Stimulated activated effector memory CD8-positive, alpha-beta T cell treated with anti-CD3 and anti-CD28 coated beads, Interleukin-12 subunit alpha, Interleukin-12 subunit beta, amount 100 ng/mL, for 72 hours (primary cell): ENCODE results near the gene LYSET.
"Not testable (repeated sequence)": the region's sequence is repeated elsewhere in the genome, so short reads cannot be mapped to it uniquely, and the experiment has no call there.

Experiments used
- ATAC-seq: fragments of 150-1000 bp; cut with Tn5 transposase; 2 replicates; pipeline ENCODE4 v1.10.0; 2021
- DNase-seq, 2 donors: peaks; one replicate each; pipeline ENCODE4 v3.0.0; 2021 to 2022; ENCODE audit warnings: low spot score in 2 of 2
- H3K27ac Mint-ChIP-seq: one replicate; pipeline ENCODE4 v1.8.0; 2022; ENCODE audit warnings: mild to moderate bottlenecking, mixed read lengths
- H3K36me3 Mint-ChIP-seq: one replicate; pipeline ENCODE4 v1.8.0; 2022; ENCODE audit warnings: mild to moderate bottlenecking, mixed read lengths
- H3K4me1 Mint-ChIP-seq: one replicate; pipeline ENCODE4 v1.8.0; 2022; ENCODE audit warnings: mixed read lengths
- H3K4me3 Mint-ChIP-seq: one replicate; pipeline ENCODE4 v1.8.0; 2022; ENCODE audit warnings: mild to moderate bottlenecking, mixed read lengths
- H3K9me3 Mint-ChIP-seq: one replicate; pipeline ENCODE4 v1.8.0; 2022; ENCODE audit warnings: mixed read lengths

The LYSET gene

GRCh38 chr14:93184391-93185348 lies at the start of gene LYSET, which contains the start of gene MOAP1:
Gene LYSET, plus strand, starts transcription at chr14:93185317. Its CDS starts 89 bp downstream, at chr14:93185406.
Gene MOAP1, minus strand, starts transcription at chr14:93184897. Its CDS starts 655 bp downstream, at chr14:93184242.
- H3K36me3 Mint-ChIP-seq = peaks cover 58% of the 10 kb centered on the region
- peak within 1 kb of the TSS; percentile 82 for H3K4me3 Mint-ChIP-seq

GRCh38 chr14:93135399-93135798 lies 49.7 kb upstream of the LYSET start:
- Mint-ChIP-seq H3K4me1 (peaks cover 6% of the 10 kb centered on the region), H3K4me3 (no peak overlapping the region), H3K36me3 (no peaks in the 10 kb centered on the region), H3K9me3 (no peaks in the 10 kb centered on the region), H3K27ac (no peak overlapping the region)
- ATAC-seq (no peak), DNase-seq (no peak)

More at GRCh38 chr14:93184391-93185348, at the start of gene LYSET, which contains the start of gene MOAP1:
- DNase-seq (peak; percentile 77 to 93), ATAC-seq (peak; percentile 95)
- Mint-ChIP-seq H3K9me3 (no peaks in the 10 kb centered on the region), H3K4me1 (peaks cover 34% of the 10 kb centered on the region), H3K27ac (peak within 1 kb of the TSS; percentile 85)

GRCh38 chr14:93136009-93136408 lies 49.1 kb upstream of the LYSET start:
- peaks cover 6% of the 10 kb centered on the region for H3K4me1 Mint-ChIP-seq
- ATAC-seq = no peak
- H3K27ac Mint-ChIP-seq = no peak overlapping the region
- no peaks in the 10 kb centered on the region for H3K9me3 Mint-ChIP-seq
- H3K36me3 Mint-ChIP-seq = no peaks in the 10 kb centered on the region
- no peak for DNase-seq
- H3K4me3 Mint-ChIP-seq = no peak overlapping the region

- ATAC-seq, H3K4me1 Mint-ChIP-seq, H3K36me3 Mint-ChIP-seq, H3K4me3 Mint-ChIP-seq, H3K9me3 Mint-ChIP-seq, H3K27ac Mint-ChIP-seq, DNase-seq: not testable (repeated sequence)
Measured at GRCh38 chr14:93136508-93136907, 48.6 kb upstream of the LYSET start.

- Mint-ChIP-seq H3K4me3 (no peak overlapping the region), H3K9me3 (no peaks in the 10 kb centered on the region), H3K4me1 (peaks cover 6% of the 10 kb centered on the region), H3K27ac (no peak overlapping the region), H3K36me3 (no peaks in the 10 kb centered on the region)
- DNase-seq (no peak), ATAC-seq (no peak)
Measured at GRCh38 chr14:93137864-93138263, 47.3 kb upstream of the LYSET start.

- no peak overlapping the region for H3K4me3 Mint-ChIP-seq
- no peak overlapping the region for H3K27ac Mint-ChIP-seq
- peaks cover 4% of the 10 kb centered on the region for H3K36me3 Mint-ChIP-seq
- no peaks in the 10 kb centered on the region for H3K9me3 Mint-ChIP-seq
- ATAC-seq = no peak
- peaks cover 25% of the 10 kb centered on the region for H3K4me1 Mint-ChIP-seq
- DNase-seq = no peak
Measured at GRCh38 chr14:93142854-93143652, 42.1 kb upstream of the LYSET start.

- Mint-ChIP-seq H3K9me3 (no peaks in the 10 kb centered on the region), H3K27ac (peak overlapping the region; percentile 93), H3K4me3 (peak overlapping the region; percentile 54), H3K36me3 (peaks cover 4% of the 10 kb centered on the region), H3K4me1 (peaks cover 30% of the 10 kb centered on the region)
- DNase-seq = peak in 1 of 2 donors; percentile 79
- ATAC-seq = peak; percentile 97
Measured at GRCh38 chr14:93146119-93146518, 39.0 kb upstream of the LYSET start.

- peaks cover 30% of the 10 kb centered on the region for H3K4me1 Mint-ChIP-seq
- ATAC-seq (no peak), DNase-seq (no peak)
- no peak overlapping the region for H3K4me3 Mint-ChIP-seq
- no peak overlapping the region for H3K27ac Mint-ChIP-seq
- H3K36me3 Mint-ChIP-seq = peaks cover 4% of the 10 kb centered on the region
- H3K9me3 Mint-ChIP-seq = no peaks in the 10 kb centered on the region
Measured at GRCh38 chr14:93148979-93149378, 36.1 kb upstream of the LYSET start.

GRCh38 chr14:93150227-93151208 lies 34.6 kb upstream of the LYSET start:
- Mint-ChIP-seq H3K9me3 (no peaks in the 10 kb centered on the region), H3K36me3 (peaks cover 3% of the 10 kb centered on the region), H3K27ac (peak overlapping the region; percentile 10), H3K4me1 (peaks cover 26% of the 10 kb centered on the region), H3K4me3 (no peak overlapping the region)
- no peak for DNase-seq
- ATAC-seq = no peak

GRCh38 chr14:93153121-93153520 lies 32.0 kb upstream of the LYSET start:
- Mint-ChIP-seq H3K27ac (no peak overlapping the region), H3K36me3 (no peaks in the 10 kb centered on the region), H3K4me3 (no peak overlapping the region), H3K9me3 (no peaks in the 10 kb centered on the region), H3K4me1 (peaks cover 11% of the 10 kb centered on the region)
- no peak for DNase-seq
- no peak for ATAC-seq

- H3K4me3 Mint-ChIP-seq = no peak overlapping the region
- H3K4me1 Mint-ChIP-seq = peaks cover 1% of the 10 kb centered on the region
- no peaks in the 10 kb centered on the region for H3K36me3 Mint-ChIP-seq
- no peak for ATAC-seq
- no peak for DNase-seq
- H3K27ac Mint-ChIP-seq = no peak overlapping the region
- H3K9me3 Mint-ChIP-seq = no peaks in the 10 kb centered on the region
Measured at GRCh38 chr14:93155667-93156066, 29.4 kb upstream of the LYSET start.

GRCh38 chr14:93156693-93157369 lies 28.3 kb upstream of the LYSET start:
- no peak for DNase-seq
- Mint-ChIP-seq H3K4me3 (no peak overlapping the region), H3K4me1 (no peaks in the 10 kb centered on the region), H3K36me3 (no peaks in the 10 kb centered on the region), H3K9me3 (no peaks in the 10 kb centered on the region), H3K27ac (no peak overlapping the region)
- peak; percentile 39 for ATAC-seq

GRCh38 chr14:93158349-93158748 lies 26.8 kb upstream of the LYSET start:
- H3K27ac Mint-ChIP-seq, ATAC-seq, H3K4me1 Mint-ChIP-seq: not testable (repeated sequence)

More at GRCh38 chr14:93158349-93158748, 26.8 kb upstream of the LYSET start:
- DNase-seq, H3K9me3 Mint-ChIP-seq, H3K4me3 Mint-ChIP-seq, H3K36me3 Mint-ChIP-seq: not testable (repeated sequence)
